Body of pancreas (tissue), 4 donors: Measurements from ENCODE around the gene CAB39L. TPM values are rescaled to one million over a fixed set of nuclear protein-coding genes. Genes with fewer than 3 reads are reported as not detected.
A peak's percentile ranks its signal among the peaks of the same experiment; 100 is the strongest.

Experiments used
- ATAC-seq: fragments of 150-250 bp; one replicate; pipeline ENCODE4 v1.9.1; 2016
- DNase-seq, 4 donors: peaks; one replicate each; pipeline ENCODE4 v3.0.0-alpha.2; 2019
- H3K27ac ChIP-seq, 4 donors: fragments of 200-600 bp; sonication (generic); 1 replicate in 3 of 4; 2 replicates in 1 of 4; pipeline versions ENCODE4 v1.5.1 to v1.6.1; 2016 to 2019; ENCODE audit warnings: mild to moderate bottlenecking in 1 of 4, mixed read lengths in 1 of 4, moderate library complexity in 1 of 4
- H3K27me3 ChIP-seq, 2 donors: fragments of 200-600 bp; sonication (generic); one replicate each; pipeline ENCODE4 v1.6.0; 2016; ENCODE audit warnings: mild to moderate bottlenecking in 1 of 2
- H3K36me3 ChIP-seq, 2 donors: fragments of 200-600 bp; sonication (generic); replicated peaks in 1 of 2; 2 replicates each; pipeline ENCODE4 v1.5.1; 2016; ENCODE audit warnings: low read depth in 2 of 2; ENCODE audit not compliant: insufficient read depth in 1 of 2
- H3K4me1 ChIP-seq: fragments of 200-600 bp; sonication (generic); one replicate; pipeline ENCODE4 v1.6.0; 2016
- H3K4me3 ChIP-seq, 2 donors: fragments of 200-600 bp; sonication (generic); 1 replicate in 1 of 2; 2 replicates in 1 of 2; pipeline ENCODE4 v1.5.1; 2016 to 2019
- H3K9me3 ChIP-seq, 3 donors: fragments of 200-600 bp; sonication (generic); 1 replicate in 2 of 3; 2 replicates in 1 of 3; pipeline ENCODE4 v1.5.1; 2016
- POLR2A ChIP-seq, 3 donors: fragments of 450-650 bp; IDR thresholded peaks; one replicate each; pipeline ENCODE4 v1.6.1; 2016; ENCODE audit warnings: antibody characterized with exemption in 3 of 3, mild to moderate bottlenecking in 2 of 3
- WGBS, 2 donors: methylation state at CpG; one replicate each; pipeline ENCODE4 v1.1.5; 2017; 5-methylcytosine and 5-hydroxymethylcytosine counted together
- intact Hi-C: fragments of 100-400 bp; cut with DNase I; formaldehyde crosslinking; loops from one replicate; pipeline ENCODE4 v1.15.1; 2023
- total RNA-seq, 2 donors: library from RNA; depleted of rRNA; stranded (reverse); fragments of >200 nt; gene quantifications; one replicate each; pipeline ENCODE4 v1.1.0, GENCODE V29; 2016
- TF ChIP-seq, protein P1 (sequence below), 7 experiments: fragments of 450-650 bp in 4 of 7; fragments of 200-600 bp in 3 of 7; sonication (generic) in 3 of 7; IDR thresholded peaks; one replicate each; pipeline ENCODE4 v1.5.1; 2016 to 2019; ENCODE audit warnings: antibody characterized with exemption in 7 of 7

The CAB39L gene
- total RNA-seq, result 10 to 100 TPM in 1 of 2 donors, 1 to 10 TPM in 1; 6.9 to 13.0 TPM

DNA sequence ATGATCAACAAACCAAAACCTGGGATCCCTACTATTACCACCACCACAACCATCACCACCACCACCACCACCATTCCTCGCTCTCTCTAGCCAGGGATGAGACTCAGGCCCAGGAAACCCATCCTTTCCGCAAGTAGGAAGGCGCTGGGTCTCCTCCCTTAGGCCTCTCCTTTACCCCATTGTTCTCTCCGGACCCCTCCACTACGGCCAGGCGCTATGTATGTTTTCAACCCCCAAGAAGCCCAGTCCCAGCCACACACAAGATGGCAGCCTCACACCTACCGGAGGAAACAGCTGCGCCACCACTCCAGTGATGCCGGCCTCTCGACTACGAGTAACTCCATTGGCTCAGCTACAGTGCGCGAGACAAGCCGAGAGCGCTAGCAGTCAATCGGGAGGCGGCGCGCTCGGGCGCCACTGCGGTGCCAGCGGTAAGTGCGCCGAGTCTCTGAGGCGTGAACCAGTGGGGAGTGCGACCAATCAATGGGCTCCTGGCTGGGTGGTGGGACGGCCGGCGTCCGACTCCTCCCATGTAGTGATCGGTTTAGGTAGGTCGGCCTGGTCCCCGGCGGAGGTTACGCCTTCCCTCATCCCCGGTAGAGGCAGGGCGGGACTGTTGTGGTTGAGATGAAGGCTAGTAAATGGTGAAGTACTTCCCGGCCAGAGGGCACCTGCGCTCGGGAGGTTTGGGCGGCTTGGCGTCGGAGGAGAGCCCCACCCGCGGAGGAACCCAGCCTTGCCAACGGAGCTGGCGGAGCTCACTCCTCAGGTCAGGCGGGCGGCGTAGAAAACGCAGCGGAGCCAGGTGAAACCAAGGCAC lies at the start of gene CAB39L, which contains the start of gene SETDB2:
Gene CAB39L (minus strand): TSS at position 361 of the 820 bp plus-strand sequence. CDS start 61,154 bp downstream, outside the sequence.
Gene SETDB2 (plus strand): TSS at position 571 of the 820 bp plus-strand sequence. CDS start 7,620 bp downstream, outside the sequence.
- Histone ChIP-seq H3K27ac (peak within 1 kb of the TSS; percentile 90 to 97 (median 92)), H3K9me3 (no peaks in the 10 kb centered on the region), H3K36me3 (no peaks in the 10 kb centered on the region), H3K27me3 (no peaks in the 10 kb centered on the region), H3K4me3 (peak within 1 kb of the TSS; percentile 45 to 75), H3K4me1 (peaks cover 39% of the 10 kb centered on the region)
- TF ChIP-seq POLR2A (IDR thresholded peaks at IDR 0.05), result peak; percentile 86 to 96 (median 92)
- TF ChIP-seq, protein P1, sequence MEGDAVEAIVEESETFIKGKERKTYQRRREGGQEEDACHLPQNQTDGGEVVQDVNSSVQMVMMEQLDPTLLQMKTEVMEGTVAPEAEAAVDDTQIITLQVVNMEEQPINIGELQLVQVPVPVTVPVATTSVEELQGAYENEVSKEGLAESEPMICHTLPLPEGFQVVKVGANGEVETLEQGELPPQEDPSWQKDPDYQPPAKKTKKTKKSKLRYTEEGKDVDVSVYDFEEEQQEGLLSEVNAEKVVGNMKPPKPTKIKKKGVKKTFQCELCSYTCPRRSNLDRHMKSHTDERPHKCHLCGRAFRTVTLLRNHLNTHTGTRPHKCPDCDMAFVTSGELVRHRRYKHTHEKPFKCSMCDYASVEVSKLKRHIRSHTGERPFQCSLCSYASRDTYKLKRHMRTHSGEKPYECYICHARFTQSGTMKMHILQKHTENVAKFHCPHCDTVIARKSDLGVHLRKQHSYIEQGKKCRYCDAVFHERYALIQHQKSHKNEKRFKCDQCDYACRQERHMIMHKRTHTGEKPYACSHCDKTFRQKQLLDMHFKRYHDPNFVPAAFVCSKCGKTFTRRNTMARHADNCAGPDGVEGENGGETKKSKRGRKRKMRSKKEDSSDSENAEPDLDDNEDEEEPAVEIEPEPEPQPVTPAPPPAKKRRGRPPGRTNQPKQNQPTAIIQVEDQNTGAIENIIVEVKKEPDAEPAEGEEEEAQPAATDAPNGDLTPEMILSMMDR (IDR thresholded peaks at IDR 0.05), result peak in 6 of 7 experiments; percentile 33 to 76 (median 65)
- ATAC-seq (peak; percentile 96), DNase-seq (peak; percentile 99 to 100 (median 99))
- WGBS, 2 donors, result 0 to 1% methylated on average over 35 to 53 of the region's 53 CpGs
- intact Hi-C loops, result no loop called here

DNA sequence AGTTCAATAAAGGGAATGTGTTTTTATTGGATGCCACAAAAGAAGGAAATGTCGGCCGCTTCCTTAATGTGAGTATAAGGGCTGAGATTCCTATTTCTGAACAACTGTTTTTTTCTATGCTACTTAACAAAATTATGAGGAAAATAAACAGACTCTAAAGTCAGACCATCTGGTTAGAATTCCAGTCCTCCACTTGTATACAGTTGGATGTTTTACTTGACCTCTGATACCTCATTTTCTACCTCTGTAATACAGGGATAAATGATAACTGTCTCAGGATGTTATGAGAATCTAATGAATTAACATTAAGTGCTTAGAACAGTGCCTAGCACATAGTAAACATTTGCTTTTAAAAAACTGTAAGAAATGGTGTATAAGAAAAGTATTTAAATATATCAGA lies 44.7 kb upstream of the CAB39L start:
- DNase-seq, result no peak
- intact Hi-C loops, result no loop called here
- WGBS, 2 donors, result 94 to 95% methylated on average over 2 of the region's 2 CpGs
- no peak for ATAC-seq
- TF ChIP-seq, protein P1 (IDR thresholded peaks at IDR 0.05), result no peak
- TF ChIP-seq POLR2A (IDR thresholded peaks at IDR 0.05), result no peak
- Histone ChIP-seq H3K9me3 (no peaks in the 10 kb centered on the region), H3K36me3 (peaks cover 0 to 4% of the 10 kb centered on the region in 2 donors), H3K27ac (no peak overlapping the region), H3K27me3 (no peaks in the 10 kb centered on the region), H3K4me1 (no peaks in the 10 kb centered on the region), H3K4me3 (no peak overlapping the region)

DNA sequence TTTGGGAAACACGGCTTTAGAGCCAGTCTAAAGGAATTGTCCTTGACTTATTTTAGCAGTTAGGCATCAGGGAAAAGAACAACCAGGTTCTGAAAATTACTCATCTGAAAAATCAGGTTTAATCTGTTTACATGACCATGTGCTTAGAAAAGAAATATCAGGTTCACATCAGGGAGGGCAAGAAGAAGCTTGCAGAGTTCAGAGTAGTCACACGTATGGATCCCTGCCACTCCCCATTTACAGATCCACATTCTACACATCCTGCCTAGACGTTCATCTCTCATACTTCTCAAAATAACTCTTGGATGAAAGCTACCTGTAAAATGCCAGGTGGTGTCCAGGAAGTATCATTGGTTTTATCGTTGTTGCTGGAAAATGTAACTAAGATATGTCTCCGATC lies 37.9 kb upstream of the CAB39L start:
- ATAC-seq (no peak), DNase-seq (no peak)
- H3K27me3 ChIP-seq, result no peaks in the 10 kb centered on the region
- 62 to 78% methylated on average over 5 of the region's 5 CpGs for WGBS, 2 donors
- no peak overlapping the region for H3K27ac ChIP-seq
- intact Hi-C loops, result no loop called here
- TF ChIP-seq, protein P1 (IDR thresholded peaks at IDR 0.05), result no peak
- no peak for TF ChIP-seq POLR2A (IDR thresholded peaks at IDR 0.05)
- no peaks in the 10 kb centered on the region for H3K4me1 ChIP-seq
- no peaks in the 10 kb centered on the region for H3K9me3 ChIP-seq
- H3K36me3 ChIP-seq, result peaks cover 2 to 9% of the 10 kb centered on the region in 2 donors
- H3K4me3 ChIP-seq, result no peak overlapping the region

DNA sequence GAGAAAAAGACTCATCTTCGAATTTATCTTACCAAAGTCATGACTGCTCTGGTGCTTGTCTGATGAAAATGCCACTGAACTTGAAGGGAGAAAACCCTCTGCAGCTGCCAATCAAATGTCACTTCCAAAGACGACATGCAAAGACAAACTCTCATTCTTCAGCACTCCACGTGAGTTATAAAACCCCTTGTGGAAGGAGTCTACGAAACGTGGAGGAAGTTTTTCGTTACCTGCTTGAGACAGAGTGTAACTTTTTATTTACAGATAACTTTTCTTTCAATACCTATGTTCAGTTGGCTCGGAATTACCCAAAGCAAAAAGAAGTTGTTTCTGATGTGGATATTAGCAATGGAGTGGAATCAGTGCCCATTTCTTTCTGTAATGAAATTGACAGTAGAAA lies 32.7 kb upstream of the CAB39L start:
- intact Hi-C loops, result no loop called here
- no peak for ATAC-seq
- no peak for DNase-seq
- no peaks in the 10 kb centered on the region for H3K27me3 ChIP-seq
- no peaks in the 10 kb centered on the region for H3K4me1 ChIP-seq
- TF ChIP-seq, protein P1 (IDR thresholded peaks at IDR 0.05), result no peak
- TF ChIP-seq POLR2A (IDR thresholded peaks at IDR 0.05), result no peak
- H3K9me3 ChIP-seq, result no peaks in the 10 kb centered on the region
- no peak overlapping the region for H3K4me3 ChIP-seq
- H3K36me3 ChIP-seq, result peaks cover 0 to 10% of the 10 kb centered on the region in 2 donors
- H3K27ac ChIP-seq, result no peak overlapping the region
- 90 to 93% methylated on average over 7 of the region's 7 CpGs for WGBS, 2 donors
